Upper lobe of left lung (tissue), 4 donors: ENCODE measurements around the gene TFIP11.

ENCODE experiments used
- EP300 ChIP-seq, 4 donors: sonication (generic); formaldehyde crosslinking; IDR thresholded peaks; one replicate each; pipeline ENCODE4 v1.5.1; 2017; ENCODE audit warnings: antibody characterized with exemption in 4 of 4, control low read depth in 2 of 4
- POLR2AphosphoS5 ChIP-seq, 2 donors: sonication (generic); formaldehyde crosslinking; IDR thresholded peaks; one replicate each; pipeline ENCODE4 v1.5.1; 2017; ENCODE audit warnings: antibody characterized with exemption in 2 of 2
- TF ChIP-seq, protein P1 (sequence below), 6 experiments: fragments of 450-650 bp in 4 of 6; fragments of 200-600 bp in 2 of 6; sonication (generic) in 2 of 6; IDR thresholded peaks; one replicate each; pipeline ENCODE4 v1.5.1; 2016 to 2019; ENCODE audit warnings: antibody characterized with exemption in 6 of 6

DNA sequence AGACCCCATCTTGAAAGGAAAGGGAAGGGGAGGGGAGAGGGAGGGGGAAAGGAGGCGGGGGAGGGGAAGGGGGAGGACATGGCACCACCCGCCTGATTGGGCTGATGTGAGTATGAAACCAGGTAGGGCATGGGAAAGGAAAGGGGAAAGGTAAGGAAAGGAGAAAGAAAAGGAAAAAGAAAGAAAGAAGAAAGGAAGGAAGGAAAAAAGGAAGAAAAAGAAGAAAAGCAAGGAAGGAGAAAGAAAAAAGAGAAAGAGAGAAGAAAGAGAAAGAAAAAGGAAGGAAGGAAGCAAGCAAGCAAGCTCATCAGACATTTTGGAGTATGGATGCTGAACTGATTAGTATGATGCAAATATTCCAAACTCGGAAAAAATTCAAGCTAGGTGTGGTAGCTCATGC is 36.0 kb upstream of the TFIP11 start:
- no peak for TF ChIP-seq POLR2AphosphoS5 (IDR thresholded peaks at IDR 0.05)
- no peak for TF ChIP-seq EP300 (IDR thresholded peaks at IDR 0.05)
- TF ChIP-seq, protein P1, sequence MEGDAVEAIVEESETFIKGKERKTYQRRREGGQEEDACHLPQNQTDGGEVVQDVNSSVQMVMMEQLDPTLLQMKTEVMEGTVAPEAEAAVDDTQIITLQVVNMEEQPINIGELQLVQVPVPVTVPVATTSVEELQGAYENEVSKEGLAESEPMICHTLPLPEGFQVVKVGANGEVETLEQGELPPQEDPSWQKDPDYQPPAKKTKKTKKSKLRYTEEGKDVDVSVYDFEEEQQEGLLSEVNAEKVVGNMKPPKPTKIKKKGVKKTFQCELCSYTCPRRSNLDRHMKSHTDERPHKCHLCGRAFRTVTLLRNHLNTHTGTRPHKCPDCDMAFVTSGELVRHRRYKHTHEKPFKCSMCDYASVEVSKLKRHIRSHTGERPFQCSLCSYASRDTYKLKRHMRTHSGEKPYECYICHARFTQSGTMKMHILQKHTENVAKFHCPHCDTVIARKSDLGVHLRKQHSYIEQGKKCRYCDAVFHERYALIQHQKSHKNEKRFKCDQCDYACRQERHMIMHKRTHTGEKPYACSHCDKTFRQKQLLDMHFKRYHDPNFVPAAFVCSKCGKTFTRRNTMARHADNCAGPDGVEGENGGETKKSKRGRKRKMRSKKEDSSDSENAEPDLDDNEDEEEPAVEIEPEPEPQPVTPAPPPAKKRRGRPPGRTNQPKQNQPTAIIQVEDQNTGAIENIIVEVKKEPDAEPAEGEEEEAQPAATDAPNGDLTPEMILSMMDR (IDR thresholded peaks at IDR 0.05) = no peak
